Peyer's patch (tissue), 4 donors: ENCODE measurements around the gene MKRN2OS.

Experiments
- POLR2A ChIP-seq, 2 donors: fragments of 450-650 bp; IDR thresholded peaks; one replicate each; pipeline ENCODE4 v1.5.1; 2017; ENCODE audit warnings: antibody characterized with exemption in 2 of 2, mild to moderate bottlenecking in 2 of 2, moderate library complexity in 2 of 2
- TF ChIP-seq, protein P1 (sequence below), 6 experiments: fragments of 450-650 bp in 4 of 6; fragments of 200-600 bp in 2 of 6; sonication (generic) in 1 of 6; IDR thresholded peaks; one replicate each; pipeline ENCODE4 v1.5.1; 2017 to 2019; ENCODE audit warnings: antibody characterized with exemption in 6 of 6, mild to moderate bottlenecking in 3 of 6, moderate library complexity in 1 of 6

DNA sequence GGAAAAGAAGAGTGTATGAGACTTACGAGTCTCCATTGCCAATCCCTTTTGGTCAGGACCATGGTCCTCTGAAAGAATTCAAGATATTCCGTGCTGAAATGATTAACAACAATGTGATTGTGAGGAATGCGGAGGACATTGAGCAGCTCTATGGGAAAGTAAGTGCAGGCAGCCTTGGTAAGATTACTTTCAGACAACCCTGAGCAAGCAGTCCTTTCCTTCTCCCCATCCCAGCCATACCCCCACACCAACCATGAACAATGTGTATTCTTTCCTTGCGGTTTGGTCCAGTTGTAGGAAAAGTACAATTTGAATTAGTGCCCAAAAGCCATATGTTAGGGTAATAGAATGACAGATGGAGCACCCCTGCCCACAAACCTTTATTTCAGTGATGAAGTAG, 55.5 kb downstream of the MKRN2OS start:
- no peak for TF ChIP-seq POLR2A (IDR thresholded peaks at IDR 0.05)
- TF ChIP-seq, protein P1, sequence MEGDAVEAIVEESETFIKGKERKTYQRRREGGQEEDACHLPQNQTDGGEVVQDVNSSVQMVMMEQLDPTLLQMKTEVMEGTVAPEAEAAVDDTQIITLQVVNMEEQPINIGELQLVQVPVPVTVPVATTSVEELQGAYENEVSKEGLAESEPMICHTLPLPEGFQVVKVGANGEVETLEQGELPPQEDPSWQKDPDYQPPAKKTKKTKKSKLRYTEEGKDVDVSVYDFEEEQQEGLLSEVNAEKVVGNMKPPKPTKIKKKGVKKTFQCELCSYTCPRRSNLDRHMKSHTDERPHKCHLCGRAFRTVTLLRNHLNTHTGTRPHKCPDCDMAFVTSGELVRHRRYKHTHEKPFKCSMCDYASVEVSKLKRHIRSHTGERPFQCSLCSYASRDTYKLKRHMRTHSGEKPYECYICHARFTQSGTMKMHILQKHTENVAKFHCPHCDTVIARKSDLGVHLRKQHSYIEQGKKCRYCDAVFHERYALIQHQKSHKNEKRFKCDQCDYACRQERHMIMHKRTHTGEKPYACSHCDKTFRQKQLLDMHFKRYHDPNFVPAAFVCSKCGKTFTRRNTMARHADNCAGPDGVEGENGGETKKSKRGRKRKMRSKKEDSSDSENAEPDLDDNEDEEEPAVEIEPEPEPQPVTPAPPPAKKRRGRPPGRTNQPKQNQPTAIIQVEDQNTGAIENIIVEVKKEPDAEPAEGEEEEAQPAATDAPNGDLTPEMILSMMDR (IDR thresholded peaks at IDR 0.05), result no peak
